K562 (cell line): ENCODE results near the gene TM4SF18.

Source experiments
- BACH1 ChIP-seq: fragments of 200-800 bp; sonication (Bioruptor generic); IDR thresholded peaks from 2 replicates; pipeline ENCODE4 v1.6.1; 2016; ENCODE audit warnings: missing genetic modification characterization, missing compliant biosample characterization
- BRCA1 ChIP-seq, 2 experiments: fragments of 450-650 bp in 1 of 2; sonication (generic) in 1 of 2; formaldehyde crosslinking in 1 of 2; IDR thresholded peaks; 2 replicates each; pipeline versions ENCODE4 v1.5.0 to v1.6.1; 2017 to 2020; ENCODE audit warnings: mild to moderate bottlenecking in 1 of 2, missing genetic modification reagents in 1 of 2
- E2F1 ChIP-seq: sonication (generic); formaldehyde crosslinking; IDR thresholded peaks from 2 replicates; pipeline ENCODE4 v1.8.1; 2023; ENCODE audit warnings: mild to moderate bottlenecking, missing genetic modification reagents, moderate library complexity
- SIRT6 ChIP-seq: IDR thresholded peaks from one replicate; pipeline ENCODE4 v1.6.1; 2012; ENCODE audit warnings: low read depth, mild to moderate bottlenecking, control low read depth, inconsistent platforms, low read length, moderate library complexity
- SNRNP70 ChIP-seq: fragments of 200-400 bp; formaldehyde crosslinking; optimal IDR thresholded peaks from 2 replicates; pipeline ENCODE3; 2017; ENCODE audit warnings: low read depth, low read length
- SPI1 ChIP-seq: IDR thresholded peaks from 2 replicates; pipeline ENCODE4 v1.6.1; 2011; ENCODE audit warnings: low read depth, low read length, control low read depth, borderline replicate concordance
- YBX1 ChIP-seq: fragments of 450-650 bp; IDR thresholded peaks from 2 replicates; pipeline ENCODE4 v1.7.1; 2016; ENCODE audit warnings: mild to moderate bottlenecking
- ZKSCAN8 ChIP-seq: fragments of 200-800 bp; sonication (Bioruptor generic); IDR thresholded peaks from 2 replicates; pipeline ENCODE4 v1.6.1; 2016; ENCODE audit warnings: missing genetic modification characterization, missing compliant biosample characterization
- ZMIZ1 ChIP-seq, 2 experiments: fragments of 150-350 bp in 1 of 2; IDR thresholded peaks; 2 replicates each; pipeline ENCODE4 v1.6.1; 2012 to 2016; ENCODE audit warnings: low read depth in 2 of 2, low read length in 2 of 2, mild to moderate bottlenecking in 1 of 2, moderate library complexity in 1 of 2
- ZNF324 ChIP-seq: fragments of 250-450 bp; sonication (Bioruptor Pico); IDR thresholded peaks from 2 replicates; pipeline ENCODE4 v1.4.0; 2020; ENCODE audit warnings: mild to moderate bottlenecking

- TF ChIP-seq ZNF324 (CRISPR knock-in tag) (no peak), ZMIZ1 (IDR thresholded peaks at IDR 0.05; ENCODE audit: low read depth in 2 of 2, low read length in 2 of 2) (no peak), YBX1 (no peak), SIRT6 (no peak), SPI1 (no peak), ZKSCAN8 (no peak), BACH1 (tag) (no peak), BRCA1 (IDR thresholded peaks at IDR 0.05) (no peak), BRCA1 (CRISPR knock-in tag; IDR thresholded peaks at IDR 0.05) (no peak), SNRNP70 (no peak), E2F1 (CRISPR knock-in tag) (no peak)
Measured at GRCh38 chr3:149283401-149283800, 50.0 kb downstream of the TM4SF18 start.
